Ovary (tissue), 9 donors: ENCODE results near the gene LSM14B. TPM values are rescaled to one million over a fixed set of nuclear protein-coding genes. Genes with fewer than 3 reads are reported as not detected.

Experiments
- DNase-seq, 5 donors: peaks; one replicate each; pipeline ENCODE4 v3.0.0-alpha.2; 2019 to 2020
- H3K27ac ChIP-seq, 2 donors: fragments of 200-600 bp; one replicate each; pipeline versions ENCODE4 v1.5.1 to v1.8.0; 2019 to 2022
- H3K27me3 ChIP-seq: fragments of 200-600 bp; one replicate; pipeline ENCODE4 v1.8.0; 2022
- H3K36me3 ChIP-seq: fragments of 200-600 bp; sonication (generic); one replicate; pipeline ENCODE4 v1.5.1; 2019
- H3K4me1 ChIP-seq: one replicate; pipeline ENCODE4 v1.8.1; 2013; ENCODE audit warnings: mild to moderate bottlenecking, moderate library complexity; ENCODE audit not compliant: insufficient read depth
- H3K4me3 ChIP-seq: fragments of 200-600 bp; sonication (generic); one replicate; pipeline ENCODE4 v1.5.1; 2017
- H3K9me3 ChIP-seq, 2 donors: fragments of 200-600 bp in 1 of 2; sonication (generic) in 1 of 2; one replicate each; pipeline versions ENCODE4 v1.5.1 to v1.8.1; 2013 to 2019; ENCODE audit warnings: mild to moderate bottlenecking in 1 of 2, moderate library complexity in 1 of 2
- EP300 ChIP-seq: sonication (generic); formaldehyde crosslinking; IDR thresholded peaks from one replicate; pipeline ENCODE4 v1.6.1; 2017; ENCODE audit warnings: antibody characterized with exemption
- POLR2A ChIP-seq: fragments of 450-650 bp; IDR thresholded peaks from one replicate; pipeline ENCODE4 v1.6.1; 2017; ENCODE audit warnings: antibody characterized with exemption, mild to moderate bottlenecking, moderate library complexity
- WGBS, 3 donors: extraction: QIAGEN DNeasy Blood & Tissue Kit in 1 of 3; methylation state at CpG; one replicate each; pipeline versions ENCODE4 v1.1.5 to v1.1.7; 2013 to 2017; 5-methylcytosine and 5-hydroxymethylcytosine counted together
- intact Hi-C, 4 donors: fragments of 100-400 bp; cut with DNase I; formaldehyde crosslinking; loops; one replicate each; pipeline versions ENCODE4 v1.11.0 to v1.15.1; 2022 to 2023
- polyA plus RNA-seq, 2 donors: library from polyadenylated mRNA; stranded (reverse); fragments of 200-250 nt in 1 of 2; fragments of 350-450 nt in 1 of 2; fragmentation: Illumina TruSeq in 1 of 2; extraction: RNeasy Lipid Tissue Mini Kit (QIAGEN cat#74804) in 1 of 2; gene quantifications; one replicate each; pipeline ENCODE4 v1.2.3, GENCODE V29; 2013 to 2014
- total RNA-seq, 7 donors: library from RNA; depleted of rRNA in 2 of 7; stranded (reverse); fragments of >200 nt in 2 of 7; fragmentation: NEBNext Ultra II Directional in 3 of 7; extraction: Animal tissue kit (Norgen Biotek cat#: 25700) in 3 of 7; gene quantifications; one replicate each; pipeline versions ENCODE4 v1.1.0 to v1.2.4, GENCODE V29; 2016 to 2023
- TF ChIP-seq, protein P1 (sequence below), 3 donors: fragments of 450-650 bp in 2 of 3; fragments of 200-600 bp in 1 of 3; IDR thresholded peaks; one replicate each; pipeline versions ENCODE4 v1.5.1 to v1.8.0; 2016 to 2022; ENCODE audit warnings: antibody characterized with exemption in 3 of 3, mild to moderate bottlenecking in 1 of 3
- donor health status: DM: no; HTN: no; CAD: no; lungs with moderate emphysema.
- donor health status: DM: no; HTN: no; CAD: no.
- donor health status: Bipolar disorder and iron deficiency.
- donor health status: DM: yes; HTN: yes; CAD: no.
- donor health status: DM: no; HTN: no; CAD: no.
- donor health status: DM: yes; HTN: yes; CAD: no.

LSM14B gene
- total and polyA plus RNA-seq, 9 donors, result 21.5 to 62.2 (median 55.5) TPM

DNA sequence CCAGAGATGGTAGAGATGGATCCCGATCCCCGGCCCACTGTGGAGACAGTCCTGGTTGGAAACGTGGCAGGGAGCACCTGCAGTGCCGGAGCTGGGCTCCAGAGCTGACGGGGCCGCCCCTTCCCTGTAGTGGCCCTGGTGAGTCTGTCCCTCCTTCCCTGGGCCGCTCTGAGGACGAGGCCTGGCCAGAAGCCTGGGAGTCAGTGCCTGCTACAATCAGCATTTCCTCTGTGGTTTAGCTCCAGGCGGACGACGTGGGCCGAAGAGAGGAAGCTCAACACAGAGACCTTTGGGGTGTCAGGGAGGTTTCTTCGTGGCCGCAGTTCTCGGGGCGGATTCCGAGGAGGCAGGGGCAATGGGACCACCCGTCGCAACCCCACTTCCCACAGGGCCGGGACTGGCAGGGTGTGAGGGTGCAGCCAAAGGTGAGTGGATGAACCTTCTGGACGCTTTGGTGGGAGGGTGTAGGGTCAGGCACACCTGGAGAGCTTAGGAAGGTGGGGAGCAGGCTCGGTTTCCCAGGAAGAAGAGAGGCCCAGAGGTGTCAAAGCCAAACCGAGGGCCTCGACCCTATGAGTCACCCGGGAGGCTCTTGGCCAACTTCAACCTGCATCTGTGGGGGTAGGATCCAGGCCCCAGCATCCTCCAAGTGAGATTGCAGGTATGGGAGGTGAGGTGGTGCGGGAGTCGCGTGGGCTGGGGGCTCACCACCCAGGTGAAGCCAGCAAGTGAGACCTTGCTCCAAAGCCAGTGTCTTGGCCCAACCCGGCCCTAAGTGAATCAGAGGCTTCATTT lies 11.0 kb downstream of the LSM14B start:
- no peaks in the 10 kb centered on the region for H3K9me3 ChIP-seq
- TF ChIP-seq POLR2A (no peak), EP300 (no peak)
- TF ChIP-seq, protein P1, sequence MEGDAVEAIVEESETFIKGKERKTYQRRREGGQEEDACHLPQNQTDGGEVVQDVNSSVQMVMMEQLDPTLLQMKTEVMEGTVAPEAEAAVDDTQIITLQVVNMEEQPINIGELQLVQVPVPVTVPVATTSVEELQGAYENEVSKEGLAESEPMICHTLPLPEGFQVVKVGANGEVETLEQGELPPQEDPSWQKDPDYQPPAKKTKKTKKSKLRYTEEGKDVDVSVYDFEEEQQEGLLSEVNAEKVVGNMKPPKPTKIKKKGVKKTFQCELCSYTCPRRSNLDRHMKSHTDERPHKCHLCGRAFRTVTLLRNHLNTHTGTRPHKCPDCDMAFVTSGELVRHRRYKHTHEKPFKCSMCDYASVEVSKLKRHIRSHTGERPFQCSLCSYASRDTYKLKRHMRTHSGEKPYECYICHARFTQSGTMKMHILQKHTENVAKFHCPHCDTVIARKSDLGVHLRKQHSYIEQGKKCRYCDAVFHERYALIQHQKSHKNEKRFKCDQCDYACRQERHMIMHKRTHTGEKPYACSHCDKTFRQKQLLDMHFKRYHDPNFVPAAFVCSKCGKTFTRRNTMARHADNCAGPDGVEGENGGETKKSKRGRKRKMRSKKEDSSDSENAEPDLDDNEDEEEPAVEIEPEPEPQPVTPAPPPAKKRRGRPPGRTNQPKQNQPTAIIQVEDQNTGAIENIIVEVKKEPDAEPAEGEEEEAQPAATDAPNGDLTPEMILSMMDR (IDR thresholded peaks at IDR 0.05), result no peak
- WGBS, 3 donors, result 69 to 77% (median 73%) methylated on average over 25 to 29 of the region's 29 CpGs
- intact Hi-C loops, result loop anchor here in 2 of 4 donors (5.0 kb wide), 2 partner anchors 66 to 71 kb away; partner anchors contain the start of gene TAF4 (in 1 of the 2)
- no peak overlapping the region for H3K27ac ChIP-seq
- H3K36me3 ChIP-seq, result no peaks in the 10 kb centered on the region
- H3K27me3 ChIP-seq, result no peaks in the 10 kb centered on the region
- peaks cover 4% of the 10 kb centered on the region for H3K4me1 ChIP-seq
- H3K4me3 ChIP-seq, result no peak overlapping the region
- DNase-seq, result no peak

DNA sequence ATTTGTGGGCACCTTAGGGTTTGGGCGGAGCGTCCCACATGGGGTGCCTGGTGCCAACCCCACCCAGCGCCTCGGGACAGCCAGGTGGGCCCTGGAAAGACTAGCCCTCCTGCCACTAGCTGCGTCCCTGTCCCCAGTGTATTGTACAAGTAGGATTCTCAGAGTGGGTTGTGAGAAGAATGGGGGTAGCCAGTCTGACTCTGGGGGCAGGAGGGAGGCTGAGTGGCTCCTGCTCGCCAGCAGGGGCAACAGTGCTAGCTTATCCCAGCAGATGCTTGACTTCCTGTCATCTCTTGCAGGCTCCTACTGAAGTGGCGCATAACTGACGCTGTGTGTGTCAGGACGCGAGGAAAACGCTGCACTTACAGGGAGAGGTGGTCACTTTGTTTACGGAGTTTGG lies 11.6 kb downstream of the LSM14B start:
- intact Hi-C loops, result loop anchor here in 2 of 4 donors (5.0 kb wide), 2 partner anchors 67 to 72 kb away; partner anchors contain the start of gene TAF4 (in 1 of the 2)
- no peak overlapping the region for H3K4me3 ChIP-seq
- TF ChIP-seq EP300 (no peak), POLR2A (no peak)
- peak overlapping the region in 1 of 2 donors; percentile 38 for H3K27ac ChIP-seq
- no peaks in the 10 kb centered on the region for H3K9me3 ChIP-seq
- DNase-seq, result no peak
- no peaks in the 10 kb centered on the region for H3K27me3 ChIP-seq
- H3K36me3 ChIP-seq, result no peaks in the 10 kb centered on the region
- 71 to 79% (median 73%) methylated on average over 12 of the region's 12 CpGs for WGBS, 3 donors
- peaks cover 4% of the 10 kb centered on the region for H3K4me1 ChIP-seq

DNA sequence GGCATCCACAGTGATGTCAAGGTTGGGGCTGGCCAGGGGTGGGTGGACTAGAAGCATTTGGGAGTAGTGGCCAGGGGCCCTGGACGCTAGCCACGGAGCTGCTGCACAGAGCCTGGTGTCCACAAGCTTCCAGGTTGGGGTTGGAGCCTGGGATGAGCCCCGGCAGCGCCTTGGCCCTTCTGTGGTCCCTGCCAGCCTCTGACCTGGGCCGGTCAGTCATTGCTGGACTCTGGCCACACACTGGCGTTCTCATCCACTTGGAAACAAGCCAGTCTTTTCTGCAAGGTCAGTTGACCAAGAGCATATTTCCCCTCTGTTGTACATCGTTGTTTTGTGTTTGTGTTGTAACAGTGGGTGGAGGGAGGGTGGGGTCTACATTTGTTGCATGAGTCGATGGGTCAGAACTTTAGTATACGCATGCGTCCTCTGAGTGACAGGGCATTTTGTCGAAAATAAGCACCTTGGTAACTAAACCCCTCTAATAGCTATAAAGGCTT lies 12.5 kb downstream of the LSM14B start:
- no peaks in the 10 kb centered on the region for H3K36me3 ChIP-seq

DNA sequence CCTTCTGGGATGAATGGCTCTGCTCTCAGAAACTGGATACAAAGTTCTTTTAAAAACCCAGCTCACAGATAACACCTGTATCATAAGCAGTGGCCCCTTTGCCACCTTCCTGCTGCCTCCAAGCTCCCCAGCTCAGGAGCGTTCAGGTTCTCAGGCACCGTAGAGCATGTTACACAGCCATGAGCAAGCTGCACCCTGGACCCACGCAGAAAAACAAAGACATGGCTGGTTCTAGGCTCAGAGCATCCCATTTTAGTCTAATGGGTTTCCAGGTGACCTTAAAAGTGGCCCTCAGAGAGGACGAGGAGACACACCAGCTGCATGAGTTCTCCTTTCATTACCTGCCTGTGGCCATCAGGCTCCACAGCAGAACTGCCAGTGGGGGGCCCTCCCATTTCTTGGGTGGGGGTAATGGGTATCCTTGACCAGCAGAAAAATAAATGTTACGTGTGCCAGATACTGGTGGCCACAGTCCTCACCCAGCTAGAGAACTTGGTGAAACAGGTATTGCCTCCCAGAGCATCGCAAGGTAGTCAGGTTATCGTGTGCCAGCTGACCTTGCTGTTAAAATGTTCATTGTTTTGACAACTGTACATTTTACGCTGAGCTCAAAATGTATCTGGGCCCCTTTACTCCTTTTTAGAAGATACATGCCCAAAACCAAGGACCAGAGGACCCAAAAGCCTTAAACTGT lies 13.4 kb downstream of the LSM14B start:
- Histone ChIP-seq H3K27me3 (no peaks in the 10 kb centered on the region), H3K4me3 (no peak overlapping the region), H3K27ac (peak overlapping the region in 1 of 2 donors; percentile 21), H3K9me3 (no peaks in the 10 kb centered on the region), H3K4me1 (peaks cover 4% of the 10 kb centered on the region), H3K36me3 (no peaks in the 10 kb centered on the region)
- WGBS, 3 donors, result 76 to 93% (median 85%) methylated on average over 8 of the region's 8 CpGs
- intact Hi-C loops, result loop anchor here in 3 of 4 donors (5.0 kb wide), 2 partner anchors 108 to 113 kb away; no protein-coding TSS in a partner anchor
- DNase-seq, result no peak
- TF ChIP-seq EP300, result no peak
- no peak for TF ChIP-seq POLR2A
- TF ChIP-seq, protein P1 (IDR thresholded peaks at IDR 0.05), result no peak

More for the DNA sequence above, 12.5 kb downstream of the LSM14B start:
- Histone ChIP-seq H3K27ac (peak overlapping the region in 1 of 2 donors; percentile 38), H3K4me1 (peaks cover 4% of the 10 kb centered on the region), H3K27me3 (no peaks in the 10 kb centered on the region), H3K4me3 (no peak overlapping the region), H3K9me3 (no peaks in the 10 kb centered on the region)
- peak; percentile 62 to 80 (median 73) for DNase-seq
- TF ChIP-seq, protein P1 (IDR thresholded peaks at IDR 0.05), result no peak
- no peak for TF ChIP-seq EP300
- TF ChIP-seq POLR2A, result no peak
- intact Hi-C loops, result loop anchor here in 3 of 4 donors (5.0 kb wide), 4 partner anchors 67 to 112 kb away; partner anchors contain the start of gene TAF4 (in 1 of the 3)
- 14 to 28% (median 15%) methylated on average over 11 of the region's 11 CpGs for WGBS, 3 donors
